Ishikawa (cell line): ENCODE results near the gene TGFBR3L.

ENCODE experiments used
- CEBPB ChIP-seq: IDR thresholded peaks from 2 replicates; pipeline ENCODE4 v1.6.1; 2012
- CREB1 ChIP-seq: IDR thresholded peaks from 2 replicates; pipeline ENCODE4 v1.6.1; 2012; ENCODE audit warnings: low read depth
- EGR1 ChIP-seq: IDR thresholded peaks from 2 replicates; pipeline ENCODE4 v1.6.1; 2012
- EP300 ChIP-seq: IDR thresholded peaks from 2 replicates; pipeline ENCODE4 v1.6.1; 2012; ENCODE audit warnings: borderline replicate concordance
- FOXM1 ChIP-seq: IDR thresholded peaks from 2 replicates; pipeline ENCODE4 v1.6.1; 2012; ENCODE audit warnings: low read depth, borderline replicate concordance
- NFIC ChIP-seq: IDR thresholded peaks from 2 replicates; pipeline ENCODE4 v1.6.1; 2012
- RAD21 ChIP-seq: IDR thresholded peaks from 2 replicates; pipeline ENCODE4 v1.6.1; 2012; ENCODE audit warnings: low read depth
- TAF1 ChIP-seq: IDR thresholded peaks from 2 replicates; pipeline ENCODE4 v1.6.1; 2012; ENCODE audit warnings: low read depth, mild to moderate bottlenecking
- TCF12 ChIP-seq: IDR thresholded peaks from 2 replicates; pipeline ENCODE4 v1.6.1; 2012; ENCODE audit warnings: low read depth
- TEAD4 ChIP-seq: IDR thresholded peaks from 2 replicates; pipeline ENCODE4 v1.6.1; 2012
- USF1 ChIP-seq: IDR thresholded peaks from 2 replicates; pipeline ENCODE4 v1.6.1; 2012
- YY1 ChIP-seq: IDR thresholded peaks from 2 replicates; pipeline ENCODE4 v1.6.1; 2012; ENCODE audit warnings: low read depth
- ZBTB7A ChIP-seq: IDR thresholded peaks from 2 replicates; pipeline ENCODE4 v1.6.1; 2012; ENCODE audit warnings: low read depth
- TF ChIP-seq, protein P1 (sequence below): IDR thresholded peaks from 2 replicates; pipeline ENCODE4 v1.6.1; 2012
- TF ChIP-seq, protein P2 (sequence below): IDR thresholded peaks from 2 replicates; pipeline ENCODE4 v1.6.1; 2012; ENCODE audit warnings: low read depth, mild to moderate bottlenecking

TGFBR3L gene

DNA sequence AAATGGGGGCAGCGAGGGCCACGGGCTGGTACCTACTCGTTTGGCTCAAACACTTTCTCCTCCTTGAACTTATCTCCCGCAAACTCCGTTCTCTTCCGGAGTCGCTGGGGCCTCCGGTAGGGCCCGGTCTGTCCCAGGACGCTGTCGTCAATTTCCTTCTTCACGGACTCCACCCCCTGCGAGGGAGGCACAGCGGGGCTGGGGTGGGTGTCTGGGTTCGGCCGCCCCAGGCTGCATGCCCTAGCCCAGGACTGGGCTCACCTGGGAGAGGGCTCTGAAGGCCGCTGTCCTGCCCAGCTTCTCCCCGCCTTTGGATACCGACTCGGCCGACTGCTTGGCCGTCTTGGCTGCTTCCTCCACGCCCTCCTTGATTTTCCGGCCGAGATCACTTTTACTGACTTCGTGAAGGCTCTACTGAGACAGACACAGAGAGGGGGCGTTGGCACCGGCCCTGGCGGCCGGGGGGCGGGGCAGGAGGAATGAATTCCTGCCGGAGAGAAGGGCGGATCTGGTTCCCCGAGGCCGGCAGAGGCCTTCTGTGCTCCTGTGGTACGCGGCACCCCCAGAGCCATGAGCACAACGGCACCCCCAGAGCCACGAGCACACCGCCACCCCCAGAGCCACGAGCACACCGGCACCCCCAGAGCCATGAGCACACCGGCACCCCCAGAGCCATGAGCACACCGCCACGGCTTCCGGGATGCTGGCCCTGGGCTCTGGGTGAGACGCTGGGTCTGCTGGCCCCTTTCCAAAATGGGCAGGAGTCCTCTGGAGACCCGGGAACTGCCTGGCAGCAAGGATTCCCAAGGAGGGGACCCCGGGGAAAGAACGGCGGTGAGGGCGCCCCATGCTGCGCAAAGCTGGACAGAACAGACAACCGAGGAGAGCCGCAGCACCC is 19.4 kb downstream of the TGFBR3L start:
- no peak for TF ChIP-seq CEBPB
- no peak for TF ChIP-seq FOXM1
- TF ChIP-seq EP300: no peak

DNA sequence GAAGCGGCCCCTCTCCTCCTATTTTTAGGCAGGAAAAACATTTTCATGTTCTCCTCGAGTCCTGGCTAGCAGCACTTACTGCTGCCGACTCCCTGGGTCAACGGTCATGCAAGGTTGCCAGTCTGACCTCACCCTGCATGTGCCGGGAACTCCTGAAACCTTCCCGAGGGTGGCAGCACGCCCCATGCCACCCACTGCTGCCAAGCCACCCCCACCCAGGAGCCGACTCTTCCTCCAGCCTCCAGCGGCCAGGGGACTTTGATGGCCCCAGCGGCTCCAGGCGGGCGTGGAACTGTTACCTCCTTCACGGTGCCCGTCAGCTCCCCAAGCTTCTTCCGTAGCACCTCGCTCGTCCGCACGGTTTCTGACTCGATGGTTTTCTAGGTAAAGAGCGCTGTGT is 20.1 kb downstream of the TGFBR3L start:
- no peak for TF ChIP-seq RAD21
- TF ChIP-seq EGR1: no peak
- no peak for TF ChIP-seq YY1
- TF ChIP-seq, protein P1, sequence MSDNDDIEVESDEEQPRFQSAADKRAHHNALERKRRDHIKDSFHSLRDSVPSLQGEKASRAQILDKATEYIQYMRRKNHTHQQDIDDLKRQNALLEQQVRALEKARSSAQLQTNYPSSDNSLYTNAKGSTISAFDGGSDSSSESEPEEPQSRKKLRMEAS: no peak
- TF ChIP-seq TAF1: no peak
- TF ChIP-seq TCF12: no peak
- no peak for TF ChIP-seq CEBPB

DNA sequence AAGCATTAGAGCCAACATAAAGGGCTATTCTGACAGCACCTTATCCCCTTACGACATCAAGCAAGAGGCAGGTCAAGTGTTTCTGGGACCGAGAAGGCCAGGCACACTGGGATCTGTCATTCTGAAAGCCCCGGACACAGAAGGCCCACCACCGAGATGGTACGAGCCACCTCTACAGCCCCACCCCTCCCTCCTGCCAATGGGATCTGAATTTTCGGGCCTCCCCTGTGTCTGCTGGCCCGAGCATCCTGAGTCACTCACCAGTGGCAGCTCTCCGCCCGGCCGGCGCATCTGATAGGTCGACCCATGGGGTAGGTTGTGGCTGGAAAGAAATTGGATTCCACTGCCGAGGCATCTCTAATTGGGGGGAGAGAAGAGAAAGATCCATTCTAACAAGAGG is 26.2 kb downstream of the TGFBR3L start:
- TF ChIP-seq TEAD4 (no peak), RAD21 (no peak), YY1 (no peak), CEBPB (no peak), ZBTB7A (no peak), FOXM1 (no peak), TCF12 (no peak), TAF1 (no peak), NFIC (no peak), USF1 (no peak), EGR1 (no peak), EP300 (no peak)
- TF ChIP-seq, protein P1: no peak

DNA sequence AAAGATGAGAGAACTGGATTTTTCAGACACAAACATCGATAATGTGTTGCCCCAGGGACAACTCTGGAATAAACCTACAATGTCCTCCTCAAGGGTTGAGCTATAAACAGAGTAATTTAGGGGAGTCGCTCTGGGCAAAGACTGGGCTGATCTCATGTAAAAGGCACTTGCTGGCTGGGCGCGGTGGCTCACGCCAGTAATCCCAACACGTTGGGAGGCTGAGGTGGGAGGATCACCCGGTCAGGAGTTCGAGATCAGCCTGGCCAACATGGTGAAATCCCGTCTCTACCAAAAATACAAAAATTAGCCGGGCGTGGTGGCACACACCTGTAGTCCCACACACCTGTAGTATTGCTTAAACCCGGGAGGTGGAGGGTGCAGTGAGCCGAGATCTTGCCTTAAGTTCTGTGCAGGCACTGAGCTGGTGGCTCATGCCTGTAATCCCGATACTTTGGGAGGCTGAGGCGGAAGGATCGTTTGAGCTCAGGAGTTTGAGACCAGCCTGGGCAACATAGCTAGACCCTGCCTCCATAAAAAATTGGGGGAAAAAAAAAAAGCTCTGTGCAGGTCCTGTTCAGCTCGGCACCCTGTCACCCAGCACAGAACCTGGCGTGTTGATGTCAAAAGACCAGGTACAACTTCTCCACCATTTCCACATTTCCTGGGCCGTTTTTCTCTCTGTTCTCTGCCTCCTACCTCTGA is 27.4 kb downstream of the TGFBR3L start:
- TF ChIP-seq, protein P2, sequence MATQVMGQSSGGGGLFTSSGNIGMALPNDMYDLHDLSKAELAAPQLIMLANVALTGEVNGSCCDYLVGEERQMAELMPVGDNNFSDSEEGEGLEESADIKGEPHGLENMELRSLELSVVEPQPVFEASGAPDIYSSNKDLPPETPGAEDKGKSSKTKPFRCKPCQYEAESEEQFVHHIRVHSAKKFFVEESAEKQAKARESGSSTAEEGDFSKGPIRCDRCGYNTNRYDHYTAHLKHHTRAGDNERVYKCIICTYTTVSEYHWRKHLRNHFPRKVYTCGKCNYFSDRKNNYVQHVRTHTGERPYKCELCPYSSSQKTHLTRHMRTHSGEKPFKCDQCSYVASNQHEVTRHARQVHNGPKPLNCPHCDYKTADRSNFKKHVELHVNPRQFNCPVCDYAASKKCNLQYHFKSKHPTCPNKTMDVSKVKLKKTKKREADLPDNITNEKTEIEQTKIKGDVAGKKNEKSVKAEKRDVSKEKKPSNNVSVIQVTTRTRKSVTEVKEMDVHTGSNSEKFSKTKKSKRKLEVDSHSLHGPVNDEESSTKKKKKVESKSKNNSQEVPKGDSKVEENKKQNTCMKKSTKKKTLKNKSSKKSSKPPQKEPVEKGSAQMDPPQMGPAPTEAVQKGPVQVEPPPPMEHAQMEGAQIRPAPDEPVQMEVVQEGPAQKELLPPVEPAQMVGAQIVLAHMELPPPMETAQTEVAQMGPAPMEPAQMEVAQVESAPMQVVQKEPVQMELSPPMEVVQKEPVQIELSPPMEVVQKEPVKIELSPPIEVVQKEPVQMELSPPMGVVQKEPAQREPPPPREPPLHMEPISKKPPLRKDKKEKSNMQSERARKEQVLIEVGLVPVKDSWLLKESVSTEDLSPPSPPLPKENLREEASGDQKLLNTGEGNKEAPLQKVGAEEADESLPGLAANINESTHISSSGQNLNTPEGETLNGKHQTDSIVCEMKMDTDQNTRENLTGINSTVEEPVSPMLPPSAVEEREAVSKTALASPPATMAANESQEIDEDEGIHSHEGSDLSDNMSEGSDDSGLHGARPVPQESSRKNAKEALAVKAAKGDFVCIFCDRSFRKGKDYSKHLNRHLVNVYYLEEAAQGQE: no peak
- no peak for TF ChIP-seq EP300
- no peak for TF ChIP-seq NFIC
- TF ChIP-seq, protein P1: no peak
- TF ChIP-seq TCF12: no peak
- no peak for TF ChIP-seq TAF1
- no peak for TF ChIP-seq YY1
- no peak for TF ChIP-seq FOXM1
- no peak for TF ChIP-seq TEAD4
- no peak for TF ChIP-seq EGR1
- TF ChIP-seq USF1: no peak
- TF ChIP-seq CREB1: no peak
- no peak for TF ChIP-seq RAD21
- TF ChIP-seq CEBPB: no peak
- TF ChIP-seq ZBTB7A: no peak

- TF ChIP-seq, protein P2: no peak
- no peak for TF ChIP-seq EP300
These were observed 28.4 kb downstream of the TGFBR3L start for GRCh38 chr19:7942981-7943443.
